H1 (cell line): ENCODE measurements around the gene BSPRY. TPM values are rescaled to one million over a fixed set of nuclear protein-coding genes. Genes with fewer than 3 reads are reported as not detected.

ENCODE experiments used
- CTCF ChIA-PET: fragments of 300-600 bp; sonication (Branson Sonifier 250); formaldehyde crosslinking; loops from one replicate; lab custom pipeline; 2021; ENCODE audit not compliant: partially characterized antibody; lab: Charles Lee
- POLR2A ChIA-PET: fragments of 300-600 bp; sonication (Branson Sonifier 250); formaldehyde crosslinking; loops from one replicate; lab custom pipeline; 2021; ENCODE audit warnings: inconsistent platforms; ENCODE audit not compliant: partially characterized antibody; lab: Charles Lee
- DNase-seq, 2 experiments: peaks; one replicate each; pipeline versions ENCODE4 v3.0.0 to v3.0.0-alpha.2; 2010 to 2022; ENCODE audit warnings: low spot score in 2 of 2, low read depth in 1 of 2, mixed read lengths in 1 of 2
- FAIRE-seq: peaks from 2 replicates; lab custom pipeline; 2011; peaks lifted over from hg19 to GRCh38; lab: Jason Lieb, UNC
- H2AFZ ChIP-seq: 2 replicates; pipeline ENCODE4 v1.8.1; 2012; ENCODE audit warnings: low read length, inconsistent platforms
- H2AK5ac ChIP-seq: 2 replicates; pipeline ENCODE4 v1.6.1; 2013; ENCODE audit warnings: low read depth, low read length
- H2BK120ac ChIP-seq: replicated peaks from 2 replicates; pipeline ENCODE3; 2013; ENCODE audit warnings: low read depth, low read length, inconsistent platforms
- H2BK12ac ChIP-seq: 2 replicates; pipeline ENCODE4 v1.6.1; 2013; ENCODE audit warnings: low read depth, low read length
- H2BK15ac ChIP-seq: 2 replicates; pipeline ENCODE4 v1.6.1; 2013; ENCODE audit warnings: low read length
- H2BK20ac ChIP-seq: 2 replicates; pipeline ENCODE4 v1.6.1; 2013; ENCODE audit warnings: low read length
- H2BK5ac ChIP-seq: 2 replicates; pipeline ENCODE4 v1.6.1; 2013; ENCODE audit warnings: low read depth, low read length
- H3K14ac ChIP-seq: 2 replicates; pipeline ENCODE4 v1.6.1; 2013; ENCODE audit warnings: inconsistent platforms; ENCODE audit not compliant: insufficient read length
- H3K18ac ChIP-seq: 2 replicates; pipeline ENCODE4 v1.6.1; 2013; ENCODE audit warnings: low read length; ENCODE audit errors: extremely low read depth
- H3K23ac ChIP-seq: 2 replicates; pipeline ENCODE4 v1.6.1; 2013; ENCODE audit warnings: inconsistent platforms; ENCODE audit not compliant: insufficient read length
- H3K23me2 ChIP-seq: 2 replicates; pipeline ENCODE4 v1.6.1; 2013; ENCODE audit warnings: low read depth, low read length
- H3K27ac ChIP-seq: 2 replicates; pipeline ENCODE4 v1.6.1; 2011; ENCODE audit warnings: low read depth, low read length, inconsistent platforms
- H3K27me3 ChIP-seq, 4 experiments: replicated peaks in 1 of 4; 1 replicate in 1 of 4; 2 replicates in 3 of 4; pipeline versions ENCODE4 v1.6.1 to v1.8.1; 2011 to 2013; ENCODE audit warnings: low read length in 3 of 4, mild to moderate bottlenecking in 3 of 4, inconsistent platforms in 2 of 4, mixed read lengths in 2 of 4, moderate library complexity in 1 of 4; ENCODE audit not compliant: control insufficient read depth in 3 of 4, insufficient read depth in 3 of 4; ENCODE audit errors: extremely low read depth in 1 of 4
- H3K36me3 ChIP-seq, 4 experiments: 2 replicates each; pipeline versions ENCODE4 v1.6.1 to v1.8.1; 2011 to 2013; ENCODE audit warnings: mild to moderate bottlenecking in 4 of 4, low read length in 3 of 4, moderate library complexity in 2 of 4, control low read depth in 1 of 4, inconsistent platforms in 1 of 4; ENCODE audit not compliant: insufficient read depth in 4 of 4, control insufficient read depth in 2 of 4
- H3K4ac ChIP-seq: replicated peaks from 2 replicates; pipeline ENCODE3; 2013; ENCODE audit warnings: low read length, low read depth, mixed read lengths, inconsistent platforms; ENCODE audit not compliant: insufficient read length
- H3K4me1 ChIP-seq, 4 experiments: replicated peaks in 1 of 4; 1 replicate in 1 of 4; 2 replicates in 3 of 4; pipeline versions ENCODE4 v1.6.1 to v1.8.1; 2011 to 2013; ENCODE audit warnings: low read length in 3 of 4, inconsistent platforms in 2 of 4, mixed read lengths in 1 of 4; ENCODE audit not compliant: insufficient read depth in 4 of 4, control insufficient read depth in 3 of 4
- H3K4me2 ChIP-seq, 2 experiments: 2 replicates each; pipeline versions ENCODE4 v1.6.1 to v1.8.1; 2011 to 2013; ENCODE audit warnings: low read depth in 2 of 2, low read length in 2 of 2, control low read depth in 1 of 2, inconsistent platforms in 1 of 2, mild to moderate bottlenecking in 1 of 2; ENCODE audit not compliant: insufficient read depth in 1 of 2
- H3K4me3 ChIP-seq, 4 experiments: fragments of 200-600, 300-600 bp in 1 of 4; sonication (generic), shearing (Covaris generic), sonication (Bioruptor Twin) in 1 of 4; 2 replicates each; pipeline versions ENCODE4 v1.5.1 to v1.8.1; 2011 to 2016; ENCODE audit warnings: low read length in 4 of 4, low read depth in 3 of 4, control low read depth in 2 of 4, inconsistent platforms in 2 of 4, mild to moderate bottlenecking in 2 of 4, mixed read lengths in 1 of 4, moderate library complexity in 1 of 4; ENCODE audit not compliant: insufficient read depth in 2 of 4; ENCODE audit errors: extremely low read depth in 1 of 4
- H3K56ac ChIP-seq: replicated peaks from 2 replicates; pipeline ENCODE3; 2013; ENCODE audit warnings: low read depth, mild to moderate bottlenecking, mixed read lengths, low read length, inconsistent platforms; ENCODE audit not compliant: insufficient read length
- H3K79me1 ChIP-seq: 2 replicates; pipeline ENCODE4 v1.6.1; 2013; ENCODE audit warnings: low read depth, low read length, control low read depth
- H3K79me2 ChIP-seq, 2 experiments: 2 replicates each; pipeline versions ENCODE4 v1.6.1 to v1.8.1; 2012 to 2013; ENCODE audit warnings: low read length in 2 of 2, mild to moderate bottlenecking in 2 of 2, inconsistent platforms in 1 of 2; ENCODE audit not compliant: insufficient read depth in 2 of 2, control insufficient read depth in 1 of 2
- H3K9ac ChIP-seq, 4 experiments: replicated peaks in 1 of 4; 1 replicate in 1 of 4; 2 replicates in 3 of 4; pipeline versions ENCODE4 v1.6.1 to v1.8.1; 2011 to 2013; ENCODE audit warnings: low read depth in 3 of 4, low read length in 3 of 4, control low read depth in 2 of 4, mild to moderate bottlenecking in 2 of 4, moderate library complexity in 2 of 4, inconsistent platforms in 1 of 4; ENCODE audit errors: extremely low read depth in 1 of 4
- H3K9me3 ChIP-seq, 2 experiments: 2 replicates each; pipeline versions ENCODE4 v1.6.1 to v1.8.1; 2012 to 2013; ENCODE audit warnings: mild to moderate bottlenecking in 2 of 2, moderate library complexity in 2 of 2, control low read depth in 1 of 2, inconsistent platforms in 1 of 2, low read depth in 1 of 2, low read length in 1 of 2, mixed read lengths in 1 of 2; ENCODE audit not compliant: insufficient read depth in 2 of 2
- H4K20me1 ChIP-seq, 2 experiments: replicated peaks in 1 of 2; 2 replicates each; pipeline versions ENCODE3 to v1.8.1; 2011 to 2013; ENCODE audit warnings: inconsistent platforms in 2 of 2, low read length in 2 of 2, mild to moderate bottlenecking in 1 of 2; ENCODE audit not compliant: insufficient read depth in 2 of 2, control insufficient read depth in 1 of 2
- H4K5ac ChIP-seq: 2 replicates; pipeline ENCODE4 v1.6.1; 2013; ENCODE audit warnings: low read length, low read depth, mixed read lengths, inconsistent platforms; ENCODE audit not compliant: insufficient read length
- H4K8ac ChIP-seq: 2 replicates; pipeline ENCODE4 v1.8.0; 2013; ENCODE audit warnings: mild to moderate bottlenecking, moderate library complexity, low read length, inconsistent platforms; ENCODE audit not compliant: insufficient read depth; ENCODE audit errors: extremely low read depth
- H4K91ac ChIP-seq: replicated peaks from 2 replicates; pipeline ENCODE3; 2013; ENCODE audit warnings: low read length, mixed read lengths, inconsistent platforms; ENCODE audit not compliant: insufficient read length
- CBX5 ChIP-seq: fragments of 300-800, 300-1000 bp; sonication (generic); IDR thresholded peaks from 2 replicates; pipeline ENCODE4 v1.7.1; 2016; ENCODE audit warnings: antibody characterized with exemption, low read length, low read depth
- CHD1 ChIP-seq: IDR thresholded peaks from 2 replicates; pipeline ENCODE4 v1.6.1; 2012; ENCODE audit warnings: low read depth, low read length, improper control_type of control experiment
- CREB1 ChIP-seq: IDR thresholded peaks from 2 replicates; pipeline ENCODE4 v1.6.1; 2012; ENCODE audit warnings: inconsistent platforms
- JUND ChIP-seq: IDR thresholded peaks from 2 replicates; pipeline ENCODE4 v1.6.1; 2011; ENCODE audit warnings: mild to moderate bottlenecking, improper control_type of control experiment, low read length
- NANOG ChIP-seq: IDR thresholded peaks from 2 replicates; pipeline ENCODE4 v1.6.1; 2011; ENCODE audit warnings: low read length, low read depth, mild to moderate bottlenecking, inconsistent platforms; ENCODE audit not compliant: insufficient read depth, poor library complexity, severe bottlenecking
- POU5F1 ChIP-seq: IDR thresholded peaks from 2 replicates; pipeline ENCODE4 v1.6.1; 2011; ENCODE audit warnings: low read depth, mild to moderate bottlenecking, low read length, moderate library complexity
- SIRT6 ChIP-seq: IDR thresholded peaks from one replicate; pipeline ENCODE4 v1.7.1; 2012; ENCODE audit warnings: low read length, inconsistent platforms
- TEAD4 ChIP-seq: IDR thresholded peaks from 2 replicates; pipeline ENCODE4 v1.6.1; 2012; ENCODE audit warnings: low read depth, low read length, inconsistent platforms, mixed read lengths
- WGBS, 2 experiments: shearing (Covaris generic) in 1 of 2; methylation state at CpG; one replicate each; pipeline versions ENCODE4 v1.1.6 to v1.1.7; 2013 to 2015; ENCODE audit warnings: low lambda C conversion rate in 2 of 2, mixed read lengths in 2 of 2, inconsistent platforms in 1 of 2, low coverage in 1 of 2, missing lambda C conversion rate in 1 of 2; ENCODE audit not compliant: insufficient replicate concordance in 2 of 2, insufficient coverage in 1 of 2, insufficient read length in 1 of 2; ENCODE audit errors: extremely low coverage in 1 of 2, missing lambda C conversion rate in 1 of 2; 5-methylcytosine and 5-hydroxymethylcytosine counted together
- polyA plus RNA-seq, 7 experiments: library from polyadenylated mRNA; depleted of rRNA in 3 of 7; stranded (reverse) in 5 of 7; unstranded in 2 of 7; fragments of >200 nt in 5 of 7; fragments of 200-250 nt in 2 of 7; gene quantifications; 1 replicate in 5 of 7; 2 replicates in 1 of 7; 4 replicates in 1 of 7; pipeline versions ENCODE4 v1.2.1 to v1.2.3, GENCODE V29; 2011 to 2013; ENCODE audit warnings: missing spikeins in 2 of 7, mixed read lengths in 2 of 7
- total RNA-seq: library from RNA; stranded (reverse); fragmentation: NEBNext Ultra II Directional; extraction: Animal tissue kit (Norgen Biotek cat#: 25700); gene quantifications from 2 replicates; pipeline ENCODE4 v1.2.1, GENCODE V29; 2021

The BSPRY gene
- total and polyA plus RNA-seq, 2 of the 8 experiments (the other 6 are each of a cell fraction or from before 2014, with no cell fraction given) = 5.5 to 10.9 TPM

GRCh38 chr9:113361304-113362018 lies 12.1 kb downstream of the BSPRY start:
- H3K18ac ChIP-seq = no peak overlapping the region
- H2BK12ac ChIP-seq = no peak overlapping the region
- H3K4ac ChIP-seq = no peak overlapping the region
- no peak overlapping the region for H4K8ac ChIP-seq
- no peak overlapping the region for H3K14ac ChIP-seq
- H3K27ac ChIP-seq = no peak overlapping the region
- H3K27me3 ChIP-seq = no peaks in the 10 kb centered on the region
- no peak overlapping the region for H3K4me3 ChIP-seq
- no peak overlapping the region for H4K91ac ChIP-seq
- H4K5ac ChIP-seq = no peak overlapping the region
- no peak overlapping the region for H2BK20ac ChIP-seq
- no peak overlapping the region for H2BK5ac ChIP-seq
- H2BK15ac ChIP-seq = no peak overlapping the region
- DNase-seq (no peak), FAIRE-seq (no peak)
- ChIA-PET POLR2A (interaction anchor here (0.8 to 1.7 kb wide), 4 partner anchors 13 to 21 kb away, joined by 3 to 6 read pairs (median 4); partner anchors contain the start of gene WDR31), CTCF (interaction anchor here (0.5 to 3.2 kb wide), 7 partner anchors 9 to 294 kb away, joined by 3 to 10 read pairs (median 4); partner anchors contain the start of gene BSPRY)
- H3K9ac ChIP-seq = no peak overlapping the region
- H2AK5ac ChIP-seq = no peak overlapping the region
- no peak overlapping the region for H3K23ac ChIP-seq
- peaks cover 0 to 2% of the 10 kb centered on the region in 2 experiments for H4K20me1 ChIP-seq
- no peaks in the 10 kb centered on the region for H3K36me3 ChIP-seq
- no peaks in the 10 kb centered on the region; a peak in 1 of 7 replicates for H3K4me1 ChIP-seq
- no peaks in the 10 kb centered on the region for H3K9me3 ChIP-seq
- H2BK120ac ChIP-seq = no peak overlapping the region
- H3K79me2 ChIP-seq = no peaks in the 10 kb centered on the region
- WGBS, 2 experiments = 88% methylated on average over 7 of the region's 7 CpGs; no CpG with 5 or more reads in 1 of the 2 experiments
- no peak overlapping the region for H3K56ac ChIP-seq
- H3K79me1 ChIP-seq = no peaks in the 10 kb centered on the region; the same call in 1 of the 2 replicates
- no peaks in the 10 kb centered on the region for H3K23me2 ChIP-seq
- no peak for TF ChIP-seq TEAD4
- TF ChIP-seq SIRT6 = no peak
- TF ChIP-seq NANOG = no peak
- TF ChIP-seq CHD1 = no peak
- no peak for TF ChIP-seq CBX5
- no peak for TF ChIP-seq POU5F1
- no peak for TF ChIP-seq JUND
- TF ChIP-seq CREB1 = no peak
- TF ChIP-seq, all 59 proteins: peak for 0
- Histone ChIP-seq H2AFZ (no peak overlapping the region), H3K4me2 (no peak overlapping the region)
